Calu3 (cell line): ENCODE results near the gene SIVA1. TPM values are rescaled to one million over a fixed set of nuclear protein-coding genes. Genes with fewer than 3 reads are reported as not detected.

ENCODE experiments used
- BruUV-seq: library from RNA; stranded (reverse); fragments of 400-500 nt; replicated peaks from 2 replicates; lab custom pipeline; 2021; lab: Mats Ljungman, UMichigan
- CTCF ChIA-PET: fragments of 300-600 bp; sonication (Branson Sonifier 250); formaldehyde crosslinking; loops from one replicate; lab custom pipeline; 2022; ENCODE audit warnings: antibody characterized with exemption; lab: Charles Lee
- DNase-seq: peaks from one replicate; pipeline ENCODE4 v3.0.0; 2022
- H3K27ac Mint-ChIP-seq: one replicate; pipeline ENCODE4 v1.8.0; 2022; ENCODE audit warnings: mixed read lengths; ENCODE audit not compliant: unreplicated experiment
- H3K27me3 Mint-ChIP-seq: one replicate; pipeline ENCODE4 v1.8.0; 2022; ENCODE audit warnings: mixed read lengths; ENCODE audit not compliant: unreplicated experiment
- H3K36me3 Mint-ChIP-seq: one replicate; pipeline ENCODE4 v1.8.0; 2022; ENCODE audit warnings: mild to moderate bottlenecking, moderate library complexity, mixed read lengths; ENCODE audit not compliant: insufficient read depth, unreplicated experiment
- H3K4me1 Mint-ChIP-seq: one replicate; pipeline ENCODE4 v1.8.0; 2022; ENCODE audit warnings: mild to moderate bottlenecking, low read depth, mixed read lengths; ENCODE audit not compliant: unreplicated experiment
- H3K4me3 Mint-ChIP-seq: one replicate; pipeline ENCODE4 v1.8.0; 2022; ENCODE audit warnings: mild to moderate bottlenecking, low read depth, moderate library complexity, mixed read lengths; ENCODE audit not compliant: unreplicated experiment
- H3K9me3 Mint-ChIP-seq: one replicate; pipeline ENCODE4 v1.8.0; 2022; ENCODE audit warnings: low read depth, mixed read lengths; ENCODE audit not compliant: unreplicated experiment
- CTCF ChIP-seq: fragments of 200-600 bp; IDR thresholded peaks from one replicate; pipeline ENCODE4 v1.8.0; 2022; ENCODE audit warnings: antibody characterized with exemption; ENCODE audit not compliant: unreplicated experiment
- intact Hi-C: fragments of 100-400 bp; cut with micrococcal nuclease; formaldehyde crosslinking; loops from one replicate; pipeline ENCODE4 v1.10.0; 2022; ENCODE audit not compliant: unreplicated experiment
- total RNA-seq: library from RNA; stranded (reverse); gene quantifications from 2 replicates; pipeline ENCODE4 v1.2.3, GENCODE V29; 2022

The SIVA1 gene
- total RNA-seq, 1 experiment from 2014 or later, result 72.3 TPM

- H3K27ac Mint-ChIP-seq, result no peak overlapping the region
- no peaks in the 10 kb centered on the region for H3K27me3 Mint-ChIP-seq
- no TSS peak for BruUV-seq
- H3K36me3 Mint-ChIP-seq, result peaks cover 11% of the 10 kb centered on the region
- no peaks in the 10 kb centered on the region for H3K9me3 Mint-ChIP-seq
- TF ChIP-seq CTCF, result no peak
- no peak overlapping the region for H3K4me3 Mint-ChIP-seq
- H3K4me1 Mint-ChIP-seq, result peaks cover 3% of the 10 kb centered on the region
- intact Hi-C loops, result no loop called here
- CTCF ChIA-PET, result interaction anchor here (0.6 kb wide), 1 partner anchor 585 kb away, joined by 3 read pairs; no protein-coding TSS in a partner anchor
- no peak for DNase-seq
These were observed 6.3 kb downstream of the SIVA1 start for GRCh38 chr14:104758981-104759969.

GRCh38 chr14:104765517-104765916 lies 12.6 kb downstream of the SIVA1 start:
- CTCF ChIA-PET, result no interaction called here
- H3K36me3 Mint-ChIP-seq, result peaks cover 8% of the 10 kb centered on the region
- H3K27ac Mint-ChIP-seq, result no peak overlapping the region
- BruUV-seq, result no TSS peak
- TF ChIP-seq CTCF, result no peak
- no peaks in the 10 kb centered on the region for H3K27me3 Mint-ChIP-seq
- H3K4me1 Mint-ChIP-seq, result no peaks in the 10 kb centered on the region
- no peak overlapping the region for H3K4me3 Mint-ChIP-seq
- DNase-seq, result no peak
- intact Hi-C loops, result no loop called here
- H3K9me3 Mint-ChIP-seq, result no peaks in the 10 kb centered on the region

GRCh38 chr14:104766256-104766862 lies 13.4 kb downstream of the SIVA1 start:
- CTCF ChIA-PET, result no interaction called here
- no peak overlapping the region for H3K4me3 Mint-ChIP-seq
- H3K27ac Mint-ChIP-seq, result no peak overlapping the region
- no peak for TF ChIP-seq CTCF
- H3K27me3 Mint-ChIP-seq, result no peaks in the 10 kb centered on the region
- no peaks in the 10 kb centered on the region for H3K4me1 Mint-ChIP-seq
- BruUV-seq, result no TSS peak
- peaks cover 16% of the 10 kb centered on the region for H3K36me3 Mint-ChIP-seq
- no peaks in the 10 kb centered on the region for H3K9me3 Mint-ChIP-seq
- no peak for DNase-seq
- intact Hi-C loops, result no loop called here

GRCh38 chr14:104766863-104767633 lies 14.1 kb downstream of the SIVA1 start:
- Mint-ChIP-seq H3K9me3 (no peaks in the 10 kb centered on the region), H3K27ac (no peak overlapping the region), H3K4me1 (no peaks in the 10 kb centered on the region), H3K4me3 (no peak overlapping the region), H3K36me3 (peaks cover 23% of the 10 kb centered on the region), H3K27me3 (no peaks in the 10 kb centered on the region)
- intact Hi-C loops, result no loop called here
- BruUV-seq, result no TSS peak
- CTCF ChIA-PET, result no interaction called here
- no peak for DNase-seq
- TF ChIP-seq CTCF, result no peak
